Astrocyte of the spinal cord (primary cell): ENCODE data around the gene CTTN.
"Not testable (repeated sequence)": the region's sequence is repeated elsewhere in the genome, so short reads cannot be mapped to it uniquely, and the experiment has no call there.

Source experiments
- DNase-seq: peaks from one replicate; pipeline ENCODE4 v3.0.0; 2011; ENCODE audit warnings: low read depth, low spot score
- H3K4me3 ChIP-seq: 2 replicates; pipeline ENCODE4 v1.5.1; 2011; ENCODE audit warnings: low read depth, mild to moderate bottlenecking, low read length, moderate library complexity
- CTCF ChIP-seq: IDR thresholded peaks from 2 replicates; pipeline ENCODE4 v1.5.1; 2012; ENCODE audit warnings: low read depth, mild to moderate bottlenecking, low read length, inconsistent platforms
- in situ Hi-C: cut with HindIII; loops from 2 replicates; pipeline ENCODE4 v1.10.0; 2017; ENCODE audit warnings: low sequenced_read_pairs

CTTN gene

GRCh38 chr11:70405679-70406395, 7.5 kb downstream of the CTTN start:
- TF ChIP-seq CTCF = no peak

GRCh38 chr11:70407121-70407520, 8.8 kb downstream of the CTTN start:
- H3K4me3 ChIP-seq = no peak overlapping the region
- DNase-seq = no peak
- no peak for TF ChIP-seq CTCF
- in situ Hi-C loops = no loop called here

More at GRCh38 chr11:70405679-70406395, 7.5 kb downstream of the CTTN start:
- DNase-seq = no peak
- in situ Hi-C loops = no loop called here
- H3K4me3 ChIP-seq = no peak overlapping the region

DNA sequence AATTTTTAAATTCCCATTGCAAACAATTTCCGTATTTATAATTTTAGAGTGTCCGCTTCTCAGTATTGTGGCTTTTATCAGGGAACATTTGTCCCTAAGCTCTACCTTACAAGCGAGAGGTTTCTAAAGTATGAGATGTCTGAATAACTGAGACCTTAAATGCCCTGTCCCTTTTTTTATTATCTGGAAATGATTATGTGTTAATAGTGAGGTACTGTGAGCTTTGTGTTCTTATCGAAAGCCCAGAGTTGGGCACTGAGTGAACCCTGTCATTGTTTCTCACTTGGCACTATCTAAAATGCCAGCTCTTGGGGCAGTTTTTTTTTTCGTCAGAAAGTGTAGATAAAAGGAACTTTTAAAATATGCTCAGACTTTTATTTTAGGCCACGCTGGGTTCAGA, 9.5 kb downstream of the CTTN start:
- in situ Hi-C loops = no loop called here
- H3K4me3 ChIP-seq = no peak overlapping the region
- no peak for DNase-seq
- no peak for TF ChIP-seq CTCF

- H3K4me3 ChIP-seq, in situ Hi-C loops, DNase-seq: not testable (repeated sequence)
Observed at GRCh38 chr11:70408326-70408725, 10.0 kb downstream of the CTTN start.

DNA sequence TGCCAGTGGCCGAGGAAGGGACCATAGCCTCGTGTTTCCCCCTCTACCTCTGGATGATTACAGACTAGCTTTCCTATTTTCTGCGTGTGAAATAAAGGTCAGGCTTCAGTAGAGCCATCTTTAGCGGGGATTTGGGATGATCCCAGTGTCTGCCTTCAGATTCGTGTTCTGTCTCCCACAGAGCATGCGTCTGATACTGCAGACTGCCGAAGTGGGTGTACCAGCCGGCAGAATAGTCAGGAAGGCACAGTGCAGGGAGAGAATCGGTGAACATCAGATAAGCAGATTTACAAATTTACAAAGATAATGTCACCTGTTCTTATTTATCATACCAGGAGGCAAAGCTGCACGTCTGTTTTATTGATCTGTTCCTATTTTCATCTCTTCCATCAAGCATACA, 11.1 kb downstream of the CTTN start:
- DNase-seq = no peak
- H3K4me3 ChIP-seq = no peak overlapping the region
- no peak for TF ChIP-seq CTCF
- in situ Hi-C loops = no loop called here

GRCh38 chr11:70409871-70410270, 11.5 kb downstream of the CTTN start:
- in situ Hi-C loops = no loop called here
- H3K4me3 ChIP-seq = no peak overlapping the region
- no peak for DNase-seq
- no peak for TF ChIP-seq CTCF

DNA sequence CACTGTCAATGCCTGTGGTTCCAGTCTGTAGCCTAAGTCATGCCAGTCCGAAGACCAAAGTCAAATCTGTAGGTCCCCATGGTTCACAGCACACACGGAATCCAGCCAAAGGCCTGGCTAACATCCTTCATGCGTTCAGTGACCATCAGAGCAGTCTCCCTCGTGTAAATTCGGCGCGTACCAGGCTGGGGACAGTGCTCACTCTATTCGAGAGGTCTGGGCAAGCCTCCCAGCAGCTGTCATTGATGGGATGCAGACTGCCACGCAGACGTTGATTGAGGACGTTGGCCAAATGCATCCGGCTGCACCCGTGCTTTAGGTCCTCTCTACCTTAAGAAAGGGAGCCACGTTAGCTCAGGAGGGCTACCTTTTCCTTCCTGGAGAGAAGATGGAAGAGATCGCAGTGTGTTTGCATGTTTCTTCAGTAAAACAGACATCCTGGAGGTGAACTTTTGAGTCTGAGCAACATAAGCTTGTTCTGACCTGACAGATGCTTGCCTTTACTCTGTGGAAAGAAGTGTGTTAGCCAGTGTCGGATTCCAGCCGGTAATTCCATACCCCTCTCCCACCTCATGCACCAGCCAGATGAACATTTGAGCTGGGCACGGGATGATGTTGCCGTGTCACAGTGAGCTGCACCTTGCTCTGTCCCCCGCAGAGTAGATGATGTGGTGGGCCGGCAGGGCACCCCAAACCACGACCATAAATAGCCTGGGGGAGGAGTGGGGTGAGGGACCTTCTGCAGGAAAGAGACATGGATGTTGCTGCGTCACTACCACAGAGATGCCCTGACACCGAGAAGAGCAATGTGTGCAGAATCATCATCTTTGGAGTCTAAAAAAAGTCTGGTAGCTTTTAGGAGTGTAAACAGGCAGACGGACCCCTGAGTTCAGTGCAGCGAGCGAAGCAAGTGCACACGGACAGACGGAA, 12.2 kb downstream of the CTTN start:
- H3K4me3 ChIP-seq = no peak overlapping the region
- no peak for TF ChIP-seq CTCF
- in situ Hi-C loops = no loop called here
- no peak for DNase-seq
